ENCODE measurements around the gene TBC1D30.

- TF ChIP-seq CREB5 (CRISPR knock-in tag; IDR thresholded peaks at IDR 0.05; ENCODE audit: low read depth) (no peak), PATZ1 (CRISPR knock-in tag; IDR thresholded peaks at IDR 0.05; ENCODE audit: borderline replicate concordance) (no peak), BACH2 (CRISPR knock-in tag; IDR thresholded peaks at IDR 0.05; ENCODE audit: borderline replicate concordance) (no peak), ARNTL (CRISPR knock-in tag; IDR thresholded peaks at IDR 0.05; ENCODE audit: borderline replicate concordance, low read depth) (no peak), RARB (CRISPR knock-in tag; IDR thresholded peaks at IDR 0.05) (no peak), TCF4 (CRISPR knock-in tag; IDR thresholded peaks at IDR 0.05; ENCODE audit: borderline replicate concordance) (no peak), CSDC2 (CRISPR knock-in tag; IDR thresholded peaks at IDR 0.05) (no peak), PPARA (CRISPR knock-in tag; IDR thresholded peaks at IDR 0.05; ENCODE audit: borderline replicate concordance) (no peak), CSRNP3 (CRISPR knock-in tag; IDR thresholded peaks at IDR 0.05) (no peak)
Measured at GRCh38 chr12:64923536-64923935, 99.1 kb downstream of the TBC1D30 start.
